ENCODE measurements around the gene PLCH2. TPM values are rescaled to one million over a fixed set of nuclear protein-coding genes. Genes with fewer than 3 reads are reported as not detected.

PLCH2 gene
- total and polyA plus RNA-seq, 2 donors (not counting 3 experiments of a cell fraction or from before 2014, with no cell fraction given): 0.19 to 0.31 TPM

DNA sequence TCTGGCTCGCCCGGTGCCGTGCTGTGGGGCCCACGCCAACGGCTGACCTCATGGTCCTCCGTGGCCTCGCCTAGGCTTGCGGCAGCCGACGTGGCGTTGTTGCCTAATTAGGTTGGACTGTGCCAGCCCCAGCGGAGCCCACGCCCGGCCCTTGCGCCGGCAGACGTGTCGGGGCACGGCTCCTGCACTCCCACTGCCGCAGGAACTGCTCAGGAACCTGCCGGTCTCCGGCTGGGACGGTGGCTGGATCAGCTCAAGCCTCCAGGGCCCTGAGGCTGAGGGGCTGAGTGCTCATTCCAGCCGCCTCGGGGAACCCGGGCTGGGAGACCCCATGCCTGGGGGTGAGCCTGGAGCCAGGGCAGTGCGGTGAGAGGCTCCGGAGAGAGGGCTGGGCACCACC is 47.6 kb upstream of the PLCH2 start:
- CTCF ChIA-PET: no interaction called here
- no TSS peak for BruUV-seq (replicated peaks)
- Histone ChIP-seq H3K9me1 (replicated peaks; ENCODE audit: control insufficient read depth, extremely low read depth, insufficient read depth, low read length) (no peaks in the 10 kb centered on the region), H3K79me2 (ENCODE audit: control insufficient read depth, insufficient read depth, low read length) (no peaks in the 10 kb centered on the region), H3K9me3 (replicated peaks; ENCODE audit: control insufficient read depth, insufficient read depth, low read length) (no peaks in the 10 kb centered on the region), H3K27ac (ENCODE audit: insufficient read depth, low read depth, low read length) (no peak overlapping the region), H4K20me1 (replicated peaks; ENCODE audit: control insufficient read depth, extremely low read depth, insufficient read depth, low read length) (no peaks in the 10 kb centered on the region), H3K27me3 (ENCODE audit: control insufficient read depth in 2 of 2, insufficient read depth in 2 of 2, low read length in 2 of 2) (no peaks in the 10 kb centered on the region), H3K4me1 (ENCODE audit: control insufficient read depth, extremely low read depth, insufficient read depth, low read length) (no peaks in the 10 kb centered on the region), H3K36me3 (ENCODE audit: control insufficient read depth in 2 of 2, extremely low read depth in 1 of 2, insufficient read depth in 2 of 2, low read length in 2 of 2) (no peaks in the 10 kb centered on the region), H3K4me2 (ENCODE audit: insufficient read depth, low read length) (no peak overlapping the region), H2AFZ (ENCODE audit: low read depth, low read length) (no peak overlapping the region), H3K4me3 (replicated peaks in 1 of 3; ENCODE audit: insufficient read depth in 1 of 3, low read depth in 1 of 3, low read length in 3 of 3) (no peak overlapping the region), H3K9ac (replicated peaks; ENCODE audit: extremely low read depth, insufficient read depth, low read length) (no peak overlapping the region)
- no peak for FAIRE-seq
- DNase-seq (ENCODE audit: low read depth, low spot score): no peak
- POLR2A ChIA-PET: no interaction called here
- TF ChIP-seq, protein P1, sequence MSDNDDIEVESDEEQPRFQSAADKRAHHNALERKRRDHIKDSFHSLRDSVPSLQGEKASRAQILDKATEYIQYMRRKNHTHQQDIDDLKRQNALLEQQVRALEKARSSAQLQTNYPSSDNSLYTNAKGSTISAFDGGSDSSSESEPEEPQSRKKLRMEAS (IDR thresholded peaks at IDR 0.05; ENCODE audit: insufficient read depth, insufficient read length): no peak
- TF ChIP-seq MYC (IDR thresholded peaks at IDR 0.05; ENCODE audit: low read depth, low read length) (no peak), GATA2 (IDR thresholded peaks at IDR 0.05; ENCODE audit: insufficient read depth, insufficient read length, low read depth, low read length) (no peak)
- intact Hi-C loops (cut with micrococcal nuclease) (no loop called here), dilution Hi-C loops (cut with MboI; ENCODE audit: extremely low pct_ligation_motif_present, low sequenced_read_pairs) (no loop called here)

DNA sequence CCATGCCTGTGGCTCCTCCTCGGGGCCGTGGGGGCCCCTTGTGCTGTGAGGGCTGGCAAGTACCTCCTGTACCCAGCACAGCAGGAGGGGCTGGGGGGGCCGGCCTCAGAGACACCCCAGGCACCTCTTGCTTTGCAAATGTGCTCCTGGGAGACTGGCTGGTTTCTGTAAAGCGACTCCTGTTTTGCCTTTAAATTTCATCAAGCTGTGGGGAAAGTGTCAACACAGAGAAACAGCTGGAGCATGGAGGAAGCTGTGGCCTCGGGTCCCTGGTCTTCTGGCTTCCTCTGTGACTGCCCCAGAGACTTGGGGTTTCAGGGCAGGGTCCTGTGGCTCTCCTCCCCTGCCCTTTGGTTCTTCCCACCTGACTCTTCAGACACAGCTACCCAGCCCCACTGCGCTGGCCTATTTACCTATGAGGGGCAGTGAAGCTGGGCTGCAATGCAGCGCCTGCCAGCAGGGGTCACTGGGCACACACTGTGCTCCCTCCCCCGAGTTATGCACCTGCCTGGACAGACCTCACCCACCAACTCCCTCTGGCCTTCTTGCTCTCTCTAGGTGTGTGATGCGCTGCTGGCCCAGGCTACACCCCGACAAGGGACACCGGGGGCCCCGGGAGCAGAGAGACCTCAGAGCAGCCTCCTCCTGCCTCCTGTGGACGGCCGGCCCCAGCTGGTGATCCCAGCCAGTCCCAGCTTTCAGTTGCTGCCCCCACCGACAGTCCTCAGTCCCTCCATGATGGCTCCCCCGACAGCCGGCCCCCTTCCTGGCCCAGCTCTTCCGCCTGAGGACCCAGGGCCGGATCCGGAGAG is 46.1 kb upstream of the PLCH2 start:
- Histone ChIP-seq H4K20me1 (replicated peaks; ENCODE audit: control insufficient read depth, extremely low read depth, insufficient read depth, low read length) (no peaks in the 10 kb centered on the region), H2AFZ (ENCODE audit: low read depth, low read length) (no peak overlapping the region), H3K36me3 (ENCODE audit: control insufficient read depth in 2 of 2, extremely low read depth in 1 of 2, insufficient read depth in 2 of 2, low read length in 2 of 2) (no peaks in the 10 kb centered on the region), H3K79me2 (ENCODE audit: control insufficient read depth, insufficient read depth, low read length) (no peaks in the 10 kb centered on the region), H3K4me3 (replicated peaks in 1 of 3; ENCODE audit: insufficient read depth in 1 of 3, low read depth in 1 of 3, low read length in 3 of 3) (no peak overlapping the region), H3K27ac (ENCODE audit: insufficient read depth, low read depth, low read length) (no peak overlapping the region), H3K9me3 (replicated peaks; ENCODE audit: control insufficient read depth, insufficient read depth, low read length) (no peaks in the 10 kb centered on the region), H3K4me2 (ENCODE audit: insufficient read depth, low read length) (no peak overlapping the region), H3K27me3 (ENCODE audit: control insufficient read depth in 2 of 2, insufficient read depth in 2 of 2, low read length in 2 of 2) (no peaks in the 10 kb centered on the region), H3K9me1 (replicated peaks; ENCODE audit: control insufficient read depth, extremely low read depth, insufficient read depth, low read length) (no peaks in the 10 kb centered on the region), H3K9ac (replicated peaks; ENCODE audit: extremely low read depth, insufficient read depth, low read length) (no peak overlapping the region), H3K4me1 (ENCODE audit: control insufficient read depth, extremely low read depth, insufficient read depth, low read length) (no peaks in the 10 kb centered on the region)
- FAIRE-seq (no peak), DNase-seq (ENCODE audit: low read depth, low spot score) (no peak)
- TF ChIP-seq POLR2A (IDR thresholded peaks at IDR 0.05; ENCODE audit: low read depth, low read length): no peak
- TF ChIP-seq, protein P1 (IDR thresholded peaks at IDR 0.05; ENCODE audit: insufficient read depth, insufficient read length): no peak
- no peak for TF ChIP-seq GATA2 (IDR thresholded peaks at IDR 0.05; ENCODE audit: insufficient read depth, insufficient read length, low read depth, low read length)
- TF ChIP-seq FOS (IDR thresholded peaks at IDR 0.05; ENCODE audit: borderline replicate concordance, insufficient read depth, low read length): no peak
- TF ChIP-seq, protein P2, sequence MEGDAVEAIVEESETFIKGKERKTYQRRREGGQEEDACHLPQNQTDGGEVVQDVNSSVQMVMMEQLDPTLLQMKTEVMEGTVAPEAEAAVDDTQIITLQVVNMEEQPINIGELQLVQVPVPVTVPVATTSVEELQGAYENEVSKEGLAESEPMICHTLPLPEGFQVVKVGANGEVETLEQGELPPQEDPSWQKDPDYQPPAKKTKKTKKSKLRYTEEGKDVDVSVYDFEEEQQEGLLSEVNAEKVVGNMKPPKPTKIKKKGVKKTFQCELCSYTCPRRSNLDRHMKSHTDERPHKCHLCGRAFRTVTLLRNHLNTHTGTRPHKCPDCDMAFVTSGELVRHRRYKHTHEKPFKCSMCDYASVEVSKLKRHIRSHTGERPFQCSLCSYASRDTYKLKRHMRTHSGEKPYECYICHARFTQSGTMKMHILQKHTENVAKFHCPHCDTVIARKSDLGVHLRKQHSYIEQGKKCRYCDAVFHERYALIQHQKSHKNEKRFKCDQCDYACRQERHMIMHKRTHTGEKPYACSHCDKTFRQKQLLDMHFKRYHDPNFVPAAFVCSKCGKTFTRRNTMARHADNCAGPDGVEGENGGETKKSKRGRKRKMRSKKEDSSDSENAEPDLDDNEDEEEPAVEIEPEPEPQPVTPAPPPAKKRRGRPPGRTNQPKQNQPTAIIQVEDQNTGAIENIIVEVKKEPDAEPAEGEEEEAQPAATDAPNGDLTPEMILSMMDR (IDR thresholded peaks at IDR 0.05; ENCODE audit: extremely low read depth in 1 of 2, insufficient read depth in 1 of 2, low read depth in 1 of 2, low read length in 2 of 2): peak; percentile 18 to 24
- TF ChIP-seq MYC (IDR thresholded peaks at IDR 0.05; ENCODE audit: low read depth, low read length): no peak
- no peak for TF ChIP-seq EZH2 (IDR thresholded peaks at IDR 0.05; ENCODE audit: borderline replicate concordance, low read depth, low read length, severe bottlenecking)
- intact Hi-C loops (cut with micrococcal nuclease) (no loop called here), dilution Hi-C loops (cut with MboI; ENCODE audit: extremely low pct_ligation_motif_present, low sequenced_read_pairs) (no loop called here)
- ChIA-PET POLR2A (no interaction called here), CTCF (no interaction called here)
- no TSS peak for BruUV-seq (replicated peaks)

Measured in endothelial cell of umbilical vein (primary cell).